ENCODE measurements around the gene PAQR5. TPM values are rescaled to one million over a fixed set of nuclear protein-coding genes. Genes with fewer than 3 reads are reported as not detected.
"Not testable (repeated sequence)": the region's sequence is repeated elsewhere in the genome, so short reads cannot be mapped to it uniquely, and the experiment has no call there.

PAQR5 gene
- total RNA-seq, 1 donor from 2014 or later: not detected

DNA sequence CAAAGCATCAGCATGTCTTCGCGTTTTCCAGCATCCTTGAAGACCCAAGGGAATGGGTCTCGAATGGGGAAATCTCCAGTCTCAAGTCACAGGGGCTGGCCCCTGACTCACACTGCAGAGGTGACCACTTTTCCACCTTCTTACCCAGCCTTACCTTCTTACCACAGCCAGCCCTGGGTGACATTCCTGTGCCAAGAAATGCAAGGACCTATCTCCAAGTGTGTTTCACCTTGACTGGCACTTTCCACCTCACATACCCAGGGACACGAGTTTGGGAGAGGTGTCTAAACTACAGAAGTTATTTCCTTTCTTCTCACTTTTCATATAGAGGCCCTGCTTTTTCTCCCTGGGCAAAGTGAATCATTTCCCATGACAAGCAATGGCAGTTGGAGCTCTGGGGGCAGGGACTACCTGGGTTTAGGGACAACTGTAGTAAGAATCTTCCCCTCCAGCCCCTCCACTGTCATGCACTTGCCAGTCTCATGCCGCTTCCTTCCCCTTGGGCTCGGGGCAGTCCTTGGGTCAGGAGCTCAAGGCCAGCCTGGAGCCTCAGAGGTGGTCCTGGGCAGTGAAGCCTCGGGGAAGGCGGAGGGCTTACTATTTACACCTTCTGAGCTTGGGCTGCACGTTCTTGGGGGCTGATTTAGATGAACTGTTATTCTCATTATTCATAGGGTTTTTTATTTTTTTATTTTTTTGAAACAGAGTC is 16.8 kb downstream of the PAQR5 start:
- intact Hi-C loops (cut with micrococcal nuclease): no loop called here

- intact Hi-C loops (cut with micrococcal nuclease): no loop called here
Measured at GRCh38 chr15:69316291-69316690, 17.6 kb downstream of the PAQR5 start.

DNA sequence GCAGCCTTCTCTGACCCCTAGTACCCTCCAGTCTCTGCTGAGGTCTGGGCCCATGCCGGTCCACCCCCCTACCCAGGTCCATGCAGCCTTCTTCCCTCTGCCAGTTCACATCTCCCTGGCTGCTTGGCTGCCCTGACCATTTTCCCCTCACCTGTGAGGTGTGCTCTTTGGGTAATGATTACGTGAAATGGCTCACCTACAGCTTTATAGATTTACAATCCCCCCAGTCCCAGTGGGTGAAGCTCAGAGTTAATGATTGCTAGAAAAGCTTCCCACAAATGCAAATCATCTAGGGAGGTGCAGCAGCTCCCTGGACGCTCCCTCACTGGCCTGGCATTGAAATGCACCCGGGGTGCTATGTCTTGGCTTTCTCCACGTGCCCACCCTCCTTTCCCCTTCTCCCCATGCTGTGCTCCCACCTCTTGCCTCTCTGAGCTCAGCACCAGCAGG is 18.7 kb downstream of the PAQR5 start:
- intact Hi-C loops (cut with micrococcal nuclease): no loop called here

- intact Hi-C loops (cut with micrococcal nuclease): no loop called here
Measured at GRCh38 chr15:69318033-69318432, 19.3 kb downstream of the PAQR5 start.

DNA sequence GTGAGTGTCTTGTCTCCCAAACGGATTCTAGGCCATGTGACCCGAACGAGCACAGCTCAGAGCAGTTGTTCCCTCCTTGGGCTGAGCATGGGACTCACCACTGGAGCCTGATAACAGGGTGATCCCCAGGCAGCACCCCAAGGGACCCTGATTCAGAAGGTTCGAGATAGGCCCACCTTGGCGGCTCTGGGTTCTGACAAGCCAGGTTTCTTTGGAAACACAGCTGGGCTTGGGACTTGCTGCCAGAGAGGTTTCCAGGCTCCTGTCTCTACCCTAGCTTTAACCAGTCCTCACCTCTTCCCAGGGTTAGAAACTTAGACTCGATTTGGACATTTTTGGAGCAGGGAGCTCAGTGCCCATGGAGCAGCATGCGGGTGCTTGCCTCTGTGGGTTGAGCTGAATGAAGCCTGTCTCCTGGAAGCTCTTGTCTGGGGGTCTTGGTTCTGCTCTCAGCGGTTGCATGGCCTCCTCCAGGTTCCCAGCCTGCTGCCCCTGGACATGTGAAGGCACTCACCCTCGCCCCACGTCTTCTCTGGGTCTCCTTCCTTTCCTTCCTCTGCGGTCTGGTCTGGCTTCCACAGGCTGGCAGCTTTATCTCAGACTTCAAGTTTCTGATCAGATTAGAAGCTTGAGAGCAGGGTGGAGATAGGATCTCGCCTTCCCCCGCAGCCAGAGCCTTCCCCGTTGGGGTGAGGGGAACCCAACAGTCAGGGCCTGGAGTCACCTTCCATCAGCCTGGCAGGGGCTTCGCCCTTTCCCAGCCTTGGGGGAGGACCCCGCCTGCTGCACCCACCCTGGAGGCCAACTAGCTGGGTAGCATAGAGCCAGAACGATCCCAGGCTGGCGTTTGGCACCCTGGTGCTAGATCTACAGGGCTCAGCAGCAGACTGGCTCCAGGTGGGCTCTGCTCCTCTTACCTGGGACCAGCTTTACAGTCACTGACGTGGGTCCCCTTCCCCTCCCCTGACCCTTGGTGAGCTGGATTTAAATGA is 21.0 kb downstream of the PAQR5 start:
- intact Hi-C loops (cut with micrococcal nuclease): no loop called here

- intact Hi-C loops (cut with micrococcal nuclease): no loop called here
Measured at GRCh38 chr15:69320977-69321554, 22.4 kb downstream of the PAQR5 start.

GRCh38 chr15:69323893-69324430 is 25.2 kb downstream of the PAQR5 start:
- intact Hi-C loops (cut with micrococcal nuclease): no loop called here

DNA sequence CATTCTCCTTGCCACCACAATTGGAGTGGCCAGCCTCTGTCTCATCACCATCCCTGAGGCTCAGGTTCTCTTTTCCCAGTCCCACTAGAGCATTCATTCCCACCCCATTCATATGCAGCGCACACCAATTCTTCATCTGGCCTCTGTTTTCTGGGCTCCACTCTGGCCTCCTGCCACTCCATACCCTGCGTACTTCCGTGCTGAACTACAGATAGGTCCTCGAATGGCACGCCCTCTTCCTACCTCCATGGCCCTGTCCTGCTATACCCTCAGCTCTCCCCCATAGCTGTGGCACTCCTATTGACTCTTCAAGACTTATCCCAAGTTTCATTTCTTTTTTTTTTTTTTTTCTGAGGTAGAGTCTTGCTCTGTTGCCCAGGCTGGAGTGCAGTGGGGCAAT is 25.9 kb downstream of the PAQR5 start:
- intact Hi-C loops (cut with micrococcal nuclease): no loop called here

DNA sequence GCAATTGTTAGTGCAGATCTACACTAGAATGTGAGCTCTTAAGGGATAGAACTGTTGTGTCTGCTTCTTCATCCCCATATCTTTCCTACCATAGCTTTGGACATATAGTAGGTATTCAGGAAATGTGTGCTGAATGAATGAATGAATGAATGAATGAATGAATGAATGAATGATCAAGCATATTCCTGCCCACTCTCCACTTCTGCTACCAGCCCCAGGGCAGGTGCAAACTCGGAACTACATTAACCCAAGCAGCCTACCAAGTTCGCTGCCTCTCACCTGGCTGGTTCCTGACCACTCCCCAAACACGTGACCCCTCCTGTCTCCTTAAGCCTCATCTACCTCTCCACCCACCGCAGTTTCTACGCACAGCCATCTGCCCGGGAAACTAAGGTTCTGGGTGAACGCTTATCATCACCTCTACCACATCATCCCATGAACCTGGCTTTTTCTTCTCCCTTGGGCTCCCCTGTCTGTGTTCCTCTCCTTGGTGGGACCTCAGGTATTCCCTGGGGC is 26.8 kb downstream of the PAQR5 start:
- intact Hi-C loops (cut with micrococcal nuclease): no loop called here

GRCh38 chr15:69328080-69328479 is 29.4 kb downstream of the PAQR5 start:
- intact Hi-C loops (cut with micrococcal nuclease): no loop called here

DNA sequence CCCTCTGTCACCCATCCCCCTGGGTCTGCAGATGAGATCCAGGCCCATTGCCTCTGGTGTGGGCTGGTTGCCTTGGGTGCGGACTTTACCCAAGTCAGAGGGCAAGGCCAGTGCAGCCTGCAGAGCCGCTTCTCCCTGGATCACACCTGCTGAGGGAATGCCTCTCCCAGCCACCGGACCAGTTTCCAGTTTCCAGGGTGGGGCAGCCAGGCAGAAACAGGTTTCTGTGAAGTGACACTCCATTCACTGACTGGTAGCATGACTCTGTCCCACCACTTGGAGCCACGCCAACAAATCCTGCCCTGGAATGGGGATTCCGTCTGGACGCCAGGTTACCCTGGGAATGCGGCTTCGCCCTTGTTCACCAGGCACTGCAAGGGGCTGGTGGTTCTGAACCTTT is 30.0 kb downstream of the PAQR5 start:
- intact Hi-C loops (cut with micrococcal nuclease): no loop called here

DNA sequence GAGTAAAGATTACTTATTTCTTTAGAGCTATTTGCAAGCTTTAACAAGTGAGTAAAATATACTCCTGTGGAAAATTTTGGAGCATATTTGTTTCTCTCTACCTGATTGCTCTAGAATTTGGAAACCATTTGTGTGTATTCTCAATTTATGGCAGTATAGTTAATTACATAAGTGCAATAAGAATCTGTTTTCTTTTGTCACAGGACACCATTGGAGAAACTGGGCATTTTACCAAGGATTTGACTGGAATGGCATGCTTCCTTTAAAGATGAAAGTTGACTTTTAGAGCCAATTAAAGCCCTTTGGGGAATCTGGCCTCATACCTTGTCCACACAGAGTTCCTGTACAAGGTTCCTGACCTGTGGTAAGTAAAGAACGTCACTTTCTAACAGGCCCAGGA is 38.4 kb downstream of the PAQR5 start:
- intact Hi-C loops (cut with micrococcal nuclease): no loop called here

- intact Hi-C loops (cut with micrococcal nuclease): no loop called here
Measured at GRCh38 chr15:69338535-69339213, 40.0 kb downstream of the PAQR5 start.

DNA sequence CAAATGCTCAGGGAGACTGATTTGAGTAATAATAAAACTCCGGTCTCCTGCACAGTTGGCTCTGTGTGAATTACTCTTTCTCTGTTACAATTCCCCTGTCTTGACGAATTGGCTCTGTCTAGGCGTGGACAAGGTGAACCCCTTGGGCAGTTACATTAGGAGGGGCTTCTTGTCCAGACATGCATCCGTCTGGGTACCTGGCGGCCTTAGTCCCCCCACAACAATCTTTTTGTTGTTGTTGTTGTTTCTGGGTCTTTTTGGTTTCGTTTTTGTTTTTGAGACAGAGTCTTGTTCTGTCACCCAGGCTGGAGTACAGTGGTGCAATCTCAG is 40.5 kb downstream of the PAQR5 start:
- intact Hi-C loops (cut with micrococcal nuclease): not testable (repeated sequence)

DNA sequence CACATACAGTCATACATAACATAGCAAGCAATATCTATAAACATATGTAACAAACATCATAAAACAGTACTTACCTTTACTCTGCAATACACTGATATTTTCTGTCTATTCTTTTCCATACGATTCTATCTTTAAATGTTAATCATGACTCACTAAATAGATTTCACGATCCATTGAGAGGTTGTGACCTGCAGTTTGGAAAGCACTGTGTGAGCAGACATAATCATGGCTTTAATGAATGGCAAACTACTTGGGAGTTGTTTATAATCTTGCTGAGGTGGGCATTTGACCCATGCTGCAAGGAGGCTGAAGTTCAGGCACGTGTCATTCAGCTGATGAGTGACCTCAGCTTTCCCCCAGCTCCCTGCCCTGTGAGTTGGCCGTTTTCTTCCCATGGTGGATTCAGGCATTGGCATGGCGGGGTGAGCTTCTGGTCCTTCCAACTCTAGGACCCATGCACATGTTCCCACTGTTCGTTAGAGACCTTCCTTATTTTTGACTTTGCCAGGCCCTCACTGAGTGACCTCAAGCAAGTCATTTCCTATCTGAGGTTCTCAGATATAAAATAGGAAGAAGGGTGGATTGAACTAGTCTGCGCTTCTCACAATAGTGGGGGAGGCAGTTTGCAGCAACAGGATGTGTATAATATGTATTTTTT is 41.7 kb downstream of the PAQR5 start:
- intact Hi-C loops (cut with micrococcal nuclease): no loop called here

GRCh38 chr15:69341356-69341755 is 42.6 kb downstream of the PAQR5 start:
- intact Hi-C loops (cut with micrococcal nuclease): no loop called here

GRCh38 chr15:69342460-69343076 is 43.9 kb downstream of the PAQR5 start:
- intact Hi-C loops (cut with micrococcal nuclease): no loop called here

DNA sequence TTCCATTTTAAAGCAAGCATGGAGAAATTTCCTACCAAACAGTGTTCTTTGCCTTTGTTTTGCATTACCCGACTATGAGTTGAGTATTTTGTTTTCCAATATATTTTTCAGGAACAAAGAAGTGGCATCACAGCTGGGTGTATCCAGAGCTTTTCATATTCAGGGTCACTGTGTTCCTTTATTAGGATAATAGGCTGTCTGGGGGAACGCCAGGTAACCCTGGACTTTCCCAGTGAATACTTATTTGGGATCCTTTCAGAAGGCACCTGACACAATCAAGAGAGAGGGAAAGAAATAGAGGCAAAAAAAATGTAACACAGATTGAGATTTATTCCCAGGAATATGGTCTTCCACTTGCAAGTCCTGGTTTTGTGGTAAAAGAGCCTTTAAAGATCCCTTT is 44.4 kb downstream of the PAQR5 start:
- intact Hi-C loops (cut with micrococcal nuclease): no loop called here

- intact Hi-C loops (cut with micrococcal nuclease): no loop called here
Measured at GRCh38 chr15:69344238-69344637, 45.5 kb downstream of the PAQR5 start.

- intact Hi-C loops (cut with micrococcal nuclease): no loop called here
Measured at GRCh38 chr15:69346112-69346511, 47.4 kb downstream of the PAQR5 start.

Measured in T-helper 1 cell treated with Interleukin-12 subunit alpha and Interleukin-12 subunit beta and Interleukin-4 antibody, amounts not matched to agents 30 ng/mL and 1 ng/mL, for 36 hours (primary cell).